Thyroid gland (tissue), 4 donors: ENCODE data around the gene ORM1.

ENCODE experiments used
- POLR2A ChIP-seq, 2 donors: fragments of 450-650 bp; IDR thresholded peaks; one replicate each; pipeline ENCODE4 v1.6.1; 2017; ENCODE audit warnings: antibody characterized with exemption in 2 of 2, mild to moderate bottlenecking in 2 of 2, moderate library complexity in 1 of 2
- TF ChIP-seq, protein P1 (sequence below), 6 experiments: fragments of 200-600 bp in 3 of 6; fragments of 450-650 bp in 3 of 6; sonication (generic) in 3 of 6; IDR thresholded peaks; one replicate each; pipeline ENCODE4 v1.5.1; 2016 to 2019; ENCODE audit warnings: antibody characterized with exemption in 6 of 6, mild to moderate bottlenecking in 2 of 6, inconsistent platforms in 1 of 6, moderate library complexity in 1 of 6

DNA sequence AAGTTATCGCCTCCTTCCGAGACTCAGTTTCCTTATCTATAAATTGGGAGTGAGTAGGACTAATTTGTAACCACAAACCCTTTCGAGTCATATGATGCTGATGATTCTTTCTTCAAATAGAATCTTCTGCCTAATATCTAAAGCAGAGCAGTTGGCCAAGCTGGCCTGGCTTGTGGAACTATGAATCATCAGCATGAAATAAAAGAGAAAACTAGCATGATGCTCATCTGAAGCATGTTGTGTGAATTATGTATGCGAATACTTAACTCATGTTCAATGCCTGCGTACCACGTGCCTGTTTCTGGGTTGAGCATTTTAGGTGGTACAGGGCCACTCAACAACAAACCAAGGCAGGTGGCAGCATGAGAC, 15.0 kb upstream of the ORM1 start:
- TF ChIP-seq, protein P1, sequence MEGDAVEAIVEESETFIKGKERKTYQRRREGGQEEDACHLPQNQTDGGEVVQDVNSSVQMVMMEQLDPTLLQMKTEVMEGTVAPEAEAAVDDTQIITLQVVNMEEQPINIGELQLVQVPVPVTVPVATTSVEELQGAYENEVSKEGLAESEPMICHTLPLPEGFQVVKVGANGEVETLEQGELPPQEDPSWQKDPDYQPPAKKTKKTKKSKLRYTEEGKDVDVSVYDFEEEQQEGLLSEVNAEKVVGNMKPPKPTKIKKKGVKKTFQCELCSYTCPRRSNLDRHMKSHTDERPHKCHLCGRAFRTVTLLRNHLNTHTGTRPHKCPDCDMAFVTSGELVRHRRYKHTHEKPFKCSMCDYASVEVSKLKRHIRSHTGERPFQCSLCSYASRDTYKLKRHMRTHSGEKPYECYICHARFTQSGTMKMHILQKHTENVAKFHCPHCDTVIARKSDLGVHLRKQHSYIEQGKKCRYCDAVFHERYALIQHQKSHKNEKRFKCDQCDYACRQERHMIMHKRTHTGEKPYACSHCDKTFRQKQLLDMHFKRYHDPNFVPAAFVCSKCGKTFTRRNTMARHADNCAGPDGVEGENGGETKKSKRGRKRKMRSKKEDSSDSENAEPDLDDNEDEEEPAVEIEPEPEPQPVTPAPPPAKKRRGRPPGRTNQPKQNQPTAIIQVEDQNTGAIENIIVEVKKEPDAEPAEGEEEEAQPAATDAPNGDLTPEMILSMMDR (IDR thresholded peaks at IDR 0.05) = no peak
- TF ChIP-seq POLR2A (IDR thresholded peaks at IDR 0.05) = no peak
